H9 (cell line): ENCODE results near the gene EFTUD2. TPM values are rescaled to one million over a fixed set of nuclear protein-coding genes. Genes with fewer than 3 reads are reported as not detected.

Experiments
- DNase-seq: peaks from one replicate; pipeline ENCODE4 v3.0.0-alpha.2; 2017
- H2AFZ ChIP-seq: one replicate; pipeline ENCODE4 v1.6.1; 2013; ENCODE audit warnings: mild to moderate bottlenecking, low read length, control low read depth, moderate library complexity
- H2AK5ac ChIP-seq: 2 replicates; pipeline ENCODE4 v1.6.1; 2013; ENCODE audit warnings: low read length, control low read depth, mixed read lengths; ENCODE audit not compliant: insufficient read length
- H2BK120ac ChIP-seq: one replicate; pipeline ENCODE4 v1.6.1; 2013; ENCODE audit warnings: low read depth, mild to moderate bottlenecking, low read length, control low read depth, inconsistent platforms; ENCODE audit not compliant: poor library complexity, severe bottlenecking
- H2BK12ac ChIP-seq: 2 replicates; pipeline ENCODE4 v1.6.1; 2013; ENCODE audit warnings: low read length, control low read depth, mixed read lengths, low read depth; ENCODE audit not compliant: insufficient read length
- H2BK15ac ChIP-seq: 2 replicates; pipeline ENCODE4 v1.6.1; 2013; ENCODE audit warnings: low read depth, low read length, control low read depth
- H2BK20ac ChIP-seq: one replicate; pipeline ENCODE4 v1.6.1; 2013; ENCODE audit warnings: low read depth, mild to moderate bottlenecking, low read length, control low read depth, inconsistent platforms; ENCODE audit not compliant: poor library complexity, severe bottlenecking
- H2BK5ac ChIP-seq: 2 replicates; pipeline ENCODE4 v1.6.1; 2013; ENCODE audit warnings: low read length, control low read depth, mixed read lengths; ENCODE audit not compliant: insufficient read length
- H3K14ac ChIP-seq: 2 replicates; pipeline ENCODE4 v1.6.1; 2013; ENCODE audit warnings: low read length, control low read depth; ENCODE audit not compliant: insufficient read depth
- H3K18ac ChIP-seq: 2 replicates; pipeline ENCODE4 v1.6.1; 2013; ENCODE audit warnings: low read depth, mild to moderate bottlenecking, mixed read lengths, low read length, control low read depth; ENCODE audit not compliant: insufficient read length
- H3K23ac ChIP-seq: 2 replicates; pipeline ENCODE4 v1.6.1; 2013; ENCODE audit warnings: low read length, control low read depth, mixed read lengths, low read depth; ENCODE audit not compliant: insufficient read length
- H3K23me2 ChIP-seq: 2 replicates; pipeline ENCODE4 v1.6.1; 2013; ENCODE audit warnings: low read depth, mild to moderate bottlenecking, mixed read lengths, low read length, control low read depth; ENCODE audit not compliant: insufficient read length, poor library complexity, severe bottlenecking
- H3K27ac ChIP-seq: 2 replicates; pipeline ENCODE4 v1.5.1; 2013; ENCODE audit warnings: low read length, control low read depth, mixed read lengths, low read depth; ENCODE audit not compliant: insufficient read length
- H3K27me3 ChIP-seq: 2 replicates; pipeline ENCODE4 v1.6.1; 2013; ENCODE audit warnings: low read length, control low read depth, inconsistent platforms; ENCODE audit not compliant: insufficient read depth
- H3K4ac ChIP-seq: 2 replicates; pipeline ENCODE4 v1.6.1; 2013; ENCODE audit warnings: low read depth, mild to moderate bottlenecking, control low read depth, inconsistent platforms, low read length, moderate library complexity
- H3K4me1 ChIP-seq: 2 replicates; pipeline ENCODE4 v1.6.1; 2013; ENCODE audit warnings: low read length, control low read depth, inconsistent platforms; ENCODE audit not compliant: insufficient read depth
- H3K4me2 ChIP-seq: 2 replicates; pipeline ENCODE4 v1.6.1; 2013; ENCODE audit warnings: low read length, control low read depth, mixed read lengths; ENCODE audit not compliant: insufficient read length, insufficient read depth
- H3K56ac ChIP-seq: 2 replicates; pipeline ENCODE4 v1.6.1; 2013; ENCODE audit warnings: low read depth, mild to moderate bottlenecking, mixed read lengths, low read length, control low read depth; ENCODE audit not compliant: insufficient read length
- H3K79me1 ChIP-seq: 2 replicates; pipeline ENCODE4 v1.6.1; 2013; ENCODE audit warnings: low read depth, mild to moderate bottlenecking, moderate library complexity, low read length, control low read depth, inconsistent platforms; ENCODE audit not compliant: insufficient read depth, poor library complexity, severe bottlenecking
- H3K79me2 ChIP-seq: 2 replicates; pipeline ENCODE4 v1.6.1; 2013; ENCODE audit warnings: low read length, control low read depth, inconsistent platforms; ENCODE audit not compliant: insufficient read depth
- H3K9ac ChIP-seq: 2 replicates; pipeline ENCODE4 v1.6.1; 2013; ENCODE audit warnings: low read length, control low read depth, mixed read lengths; ENCODE audit not compliant: insufficient read length; ENCODE audit errors: extremely low read depth
- H3K9me3 ChIP-seq: one replicate; pipeline ENCODE4 v1.6.1; 2013; ENCODE audit warnings: low read depth, low read length, inconsistent platforms; ENCODE audit not compliant: control insufficient read depth
- H3T11ph ChIP-seq: one replicate; pipeline ENCODE4 v1.6.1; 2013; ENCODE audit warnings: mild to moderate bottlenecking, low read length, control low read depth, inconsistent platforms
- H4K20me1 ChIP-seq: one replicate; pipeline ENCODE4 v1.6.1; 2013; ENCODE audit not compliant: control insufficient read depth, insufficient read length, insufficient read depth
- H4K5ac ChIP-seq: 2 replicates; pipeline ENCODE4 v1.6.1; 2013; ENCODE audit warnings: low read depth, mild to moderate bottlenecking, mixed read lengths, low read length, control low read depth; ENCODE audit not compliant: insufficient read length
- H4K8ac ChIP-seq: replicated peaks from 2 replicates; pipeline ENCODE4 v1.6.1; 2013; ENCODE audit warnings: low read length, control low read depth, mixed read lengths, low read depth; ENCODE audit not compliant: insufficient read length
- H4K91ac ChIP-seq: 2 replicates; pipeline ENCODE4 v1.6.1; 2013; ENCODE audit warnings: low read depth, mild to moderate bottlenecking, moderate library complexity, mixed read lengths, low read length, control low read depth; ENCODE audit not compliant: insufficient read length
- H3K27ac Mint-ChIP-seq, 3 experiments: 2 replicates in 2 of 3; 3 replicates in 1 of 3; pipeline ENCODE4 v1.8.0; 2020 to 2021; ENCODE audit warnings: mixed read lengths in 3 of 3, mild to moderate bottlenecking in 1 of 3, moderate library complexity in 1 of 3
- H3K27me3 Mint-ChIP-seq: 2 replicates; pipeline ENCODE4 v1.8.0; 2021; ENCODE audit warnings: low read depth, mild to moderate bottlenecking, moderate library complexity, mixed read lengths
- H3K36me3 Mint-ChIP-seq, 3 experiments: 2 replicates in 2 of 3; 3 replicates in 1 of 3; pipeline ENCODE4 v1.8.0; 2020 to 2021; ENCODE audit warnings: low read depth in 3 of 3, mixed read lengths in 3 of 3; ENCODE audit not compliant: insufficient read depth in 1 of 3
- H3K4me1 Mint-ChIP-seq, 2 experiments: 2 replicates each; pipeline ENCODE4 v1.8.0; 2020; ENCODE audit warnings: mixed read lengths in 2 of 2
- H3K4me3 Mint-ChIP-seq, 2 experiments: 2 replicates in 1 of 2; 3 replicates in 1 of 2; pipeline ENCODE4 v1.8.0; 2020 to 2021; ENCODE audit warnings: mild to moderate bottlenecking in 2 of 2, mixed read lengths in 2 of 2, moderate library complexity in 1 of 2
- H3K9me3 Mint-ChIP-seq, 2 experiments: 2 replicates in 1 of 2; 3 replicates in 1 of 2; pipeline ENCODE4 v1.8.0; 2020; ENCODE audit warnings: mild to moderate bottlenecking in 2 of 2, mixed read lengths in 2 of 2, moderate library complexity in 1 of 2
- WGBS: extraction: QIAGEN DNeasy Blood & Tissue Kit; methylation state at CpG from one replicate; pipeline ENCODE4 v1.1.7; 2013; ENCODE audit warnings: missing lambda C conversion rate, low lambda C conversion rate, mixed read lengths; ENCODE audit not compliant: insufficient read length; ENCODE audit errors: extremely low coverage; 5-methylcytosine and 5-hydroxymethylcytosine counted together
- total RNA-seq: library from RNA; stranded (reverse); gene quantifications from 2 replicates; pipeline ENCODE4 v1.2.1, GENCODE V29; 2021
- TF ChIP-seq, protein P1 (sequence below): fragments of 200-600 bp; sonication (generic); conservative IDR thresholded peaks from 3 replicates; pipeline ENCODE4 v1.8.0; 2021; ENCODE audit warnings: antibody characterized with exemption, mild to moderate bottlenecking

Gene EFTUD2
- total RNA-seq, 1 experiment from 2014 or later, result 150 TPM

- H3K4me1 Mint-ChIP-seq, result peaks cover 14 to 22% of the 10 kb centered on the region in 2 experiments
- WGBS, result no CpG with 5 or more reads among the region's 11 CpGs
- no peak overlapping the region for H3K23ac ChIP-seq
Observed at GRCh38 chr17:44907729-44908470, 8.7 kb upstream of the EFTUD2 start.

More at GRCh38 chr17:44907729-44908470, 8.7 kb upstream of the EFTUD2 start:
- H3K27ac Mint-ChIP-seq, result no peak overlapping the region
- H3K9me3 ChIP-seq, result no peaks in the 10 kb centered on the region
- H2AK5ac ChIP-seq, result no peak overlapping the region
- no peak overlapping the region for H3K56ac ChIP-seq
- peaks cover 34% of the 10 kb centered on the region for H3K27me3 Mint-ChIP-seq
- H2BK120ac ChIP-seq, result no peak overlapping the region
- H4K20me1 ChIP-seq, result no peaks in the 10 kb centered on the region
- TF ChIP-seq, protein P1, sequence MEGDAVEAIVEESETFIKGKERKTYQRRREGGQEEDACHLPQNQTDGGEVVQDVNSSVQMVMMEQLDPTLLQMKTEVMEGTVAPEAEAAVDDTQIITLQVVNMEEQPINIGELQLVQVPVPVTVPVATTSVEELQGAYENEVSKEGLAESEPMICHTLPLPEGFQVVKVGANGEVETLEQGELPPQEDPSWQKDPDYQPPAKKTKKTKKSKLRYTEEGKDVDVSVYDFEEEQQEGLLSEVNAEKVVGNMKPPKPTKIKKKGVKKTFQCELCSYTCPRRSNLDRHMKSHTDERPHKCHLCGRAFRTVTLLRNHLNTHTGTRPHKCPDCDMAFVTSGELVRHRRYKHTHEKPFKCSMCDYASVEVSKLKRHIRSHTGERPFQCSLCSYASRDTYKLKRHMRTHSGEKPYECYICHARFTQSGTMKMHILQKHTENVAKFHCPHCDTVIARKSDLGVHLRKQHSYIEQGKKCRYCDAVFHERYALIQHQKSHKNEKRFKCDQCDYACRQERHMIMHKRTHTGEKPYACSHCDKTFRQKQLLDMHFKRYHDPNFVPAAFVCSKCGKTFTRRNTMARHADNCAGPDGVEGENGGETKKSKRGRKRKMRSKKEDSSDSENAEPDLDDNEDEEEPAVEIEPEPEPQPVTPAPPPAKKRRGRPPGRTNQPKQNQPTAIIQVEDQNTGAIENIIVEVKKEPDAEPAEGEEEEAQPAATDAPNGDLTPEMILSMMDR, result no peak
- H2BK15ac ChIP-seq, result no peak overlapping the region
- H2BK12ac ChIP-seq, result no peak overlapping the region
- no peak for DNase-seq
- H3K4ac ChIP-seq, result no peak overlapping the region
- no peak overlapping the region for H4K91ac ChIP-seq
- H3K4me3 Mint-ChIP-seq, result no peak overlapping the region
- no peak overlapping the region for H3K14ac ChIP-seq
- H2BK20ac ChIP-seq, result no peak overlapping the region
- no peak overlapping the region for H3K9ac ChIP-seq
- H2BK5ac ChIP-seq, result no peak overlapping the region
- no peak overlapping the region for H4K5ac ChIP-seq
- peaks cover 6% of the 10 kb centered on the region for H3K23me2 ChIP-seq
- no peak overlapping the region for H2AFZ ChIP-seq
- no peak overlapping the region for H3K4me2 ChIP-seq
- H3K27ac ChIP-seq, result no peak overlapping the region
- no peak overlapping the region for H4K8ac ChIP-seq
- peaks cover 2% of the 10 kb centered on the region; the same call in 1 of the 2 replicates for H3K27me3 ChIP-seq
- H3K79me1 ChIP-seq, result no peaks in the 10 kb centered on the region
- H3K4me1 ChIP-seq, result peaks cover 2% of the 10 kb centered on the region; the same call in 1 of the 2 replicates
- H3T11ph ChIP-seq, result no peak overlapping the region
- H3K79me2 ChIP-seq, result no peaks in the 10 kb centered on the region
- H3K36me3 Mint-ChIP-seq, result no peaks in the 10 kb centered on the region
- no peak overlapping the region for H3K18ac ChIP-seq
- H3K9me3 Mint-ChIP-seq, result no peaks in the 10 kb centered on the region
